ENCODE measurements around the gene RALGDS.

The RALGDS gene

GRCh38 chr9:133151601-133152525, 30.8 kb upstream of the RALGDS start:
- DNase-seq (ENCODE audit: low read depth in 2 of 2): no peak

- DNase-seq (ENCODE audit: low read depth in 2 of 2): no peak
Measured at GRCh38 chr9:133151041-133151440, 30.0 kb upstream of the RALGDS start.

GRCh38 chr9:133149130-133150015, 28.3 kb upstream of the RALGDS start:
- DNase-seq (ENCODE audit: low read depth in 2 of 2): peak; percentile 64 to 79

GRCh38 chr9:133148199-133149129, 27.4 kb upstream of the RALGDS start:
- DNase-seq (ENCODE audit: low read depth in 2 of 2): no peak

- DNase-seq (ENCODE audit: low read depth in 2 of 2): peak; percentile 69 to 72
Measured at GRCh38 chr9:133147412-133148198, 26.6 kb upstream of the RALGDS start.

- no peak for DNase-seq (ENCODE audit: low read depth in 2 of 2)
Measured at GRCh38 chr9:133146746-133147411, 25.8 kb upstream of the RALGDS start.

GRCh38 chr9:133144904-133145851, 24.1 kb upstream of the RALGDS start:
- DNase-seq (ENCODE audit: low read depth in 2 of 2): no peak

GRCh38 chr9:133144142-133144903, 23.3 kb upstream of the RALGDS start:
- DNase-seq (ENCODE audit: low read depth in 2 of 2): peak; percentile 86 to 88

GRCh38 chr9:133143639-133144141, 22.6 kb upstream of the RALGDS start:
- DNase-seq (ENCODE audit: low read depth in 2 of 2): no peak

- DNase-seq (ENCODE audit: low read depth in 2 of 2): no peak
Measured at GRCh38 chr9:133142684-133143622, 21.9 kb upstream of the RALGDS start.

GRCh38 chr9:133141833-133142595, 21.0 kb upstream of the RALGDS start:
- DNase-seq (ENCODE audit: low read depth in 2 of 2): peak; percentile 62 to 70

- DNase-seq (ENCODE audit: low read depth in 2 of 2): no peak
Measured at GRCh38 chr9:133140606-133141005, 19.6 kb upstream of the RALGDS start.

GRCh38 chr9:133140174-133140505, 19.1 kb upstream of the RALGDS start:
- DNase-seq (ENCODE audit: low read depth in 2 of 2): no peak

- DNase-seq (ENCODE audit: low read depth in 2 of 2): no peak
Measured at GRCh38 chr9:133139246-133140173, 18.5 kb upstream of the RALGDS start.

Measured in stimulated activated CD8-positive, alpha-beta memory T cell treated with anti-CD3 and anti-CD28 coated beads, Interleukin-7, amount 100 ng/mL, for 4 hours (primary cell).